Stimulated activated CD8-positive, alpha-beta memory T cell treated with anti-CD3 and anti-CD28 coated beads, Interleukin-7, amount 100 ng/mL, for 4 hours (primary cell): ENCODE measurements around the gene KIAA1328.

ENCODE experiments used
- DNase-seq, 2 donors: peaks; one replicate each; pipeline ENCODE4 v3.0.0-alpha.2; 2020; ENCODE audit warnings: low read depth in 2 of 2

KIAA1328 gene

GRCh38 chr18:36950960-36951359, 122.0 kb downstream of the KIAA1328 start:
- no peak for DNase-seq

- DNase-seq, result no peak
These were observed 124.1 kb downstream of the KIAA1328 start for GRCh38 chr18:36953047-36953446.

- no peak for DNase-seq
These were observed 131.1 kb downstream of the KIAA1328 start for GRCh38 chr18:36960038-36960437.

- DNase-seq, result no peak
These were observed 134.5 kb downstream of the KIAA1328 start for GRCh38 chr18:36963464-36963863.

GRCh38 chr18:36974686-36975085, 145.8 kb downstream of the KIAA1328 start:
- DNase-seq, result no peak

- DNase-seq, result no peak
These were observed 148.2 kb downstream of the KIAA1328 start for GRCh38 chr18:36977121-36977520.

- no peak for DNase-seq
These were observed 164.1 kb downstream of the KIAA1328 start for GRCh38 chr18:36993068-36993467.

GRCh38 chr18:37006742-37007141, 177.8 kb downstream of the KIAA1328 start:
- DNase-seq, result no peak

- DNase-seq, result no peak
These were observed 183.5 kb downstream of the KIAA1328 start for GRCh38 chr18:37012452-37012851.

- DNase-seq, result no peak
These were observed 190.4 kb downstream of the KIAA1328 start for GRCh38 chr18:37019157-37019827.

GRCh38 chr18:37033419-37033818, 204.5 kb downstream of the KIAA1328 start:
- no peak for DNase-seq

- no peak for DNase-seq
These were observed 213.5 kb downstream of the KIAA1328 start for GRCh38 chr18:37042381-37042780.

- DNase-seq, result no peak
These were observed 226.3 kb downstream of the KIAA1328 start for GRCh38 chr18:37055137-37055802.

GRCh38 chr18:37064187-37064586, 235.3 kb downstream of the KIAA1328 start:
- no peak for DNase-seq

- DNase-seq, result no peak
These were observed 236.3 kb downstream of the KIAA1328 start for GRCh38 chr18:37065254-37065653.

- no peak for DNase-seq
These were observed 256.0 kb downstream of the KIAA1328 start for GRCh38 chr18:37084912-37085311.

- no peak for DNase-seq
These were observed 256.4 kb downstream of the KIAA1328 start for GRCh38 chr18:37085362-37085761.

- no peak for DNase-seq
These were observed 279.0 kb downstream of the KIAA1328 start for GRCh38 chr18:37107748-37108522.

GRCh38 chr18:37122877-37123276, 293.9 kb downstream of the KIAA1328 start:
- no peak for DNase-seq

- no peak for DNase-seq
These were observed 295.6 kb downstream of the KIAA1328 start for GRCh38 chr18:37124516-37124915.

GRCh38 chr18:37135177-37135576, 306.2 kb downstream of the KIAA1328 start:
- DNase-seq, result no peak

- no peak for DNase-seq
These were observed 309.5 kb downstream of the KIAA1328 start for GRCh38 chr18:37138456-37138855.

GRCh38 chr18:37139876-37140275, 310.9 kb downstream of the KIAA1328 start:
- DNase-seq, result no peak
